ENCODE data around the gene TRABD2B.

- no peak for TF ChIP-seq CTCF (conservative IDR thresholded peaks at IDR 0.05 in 1 of 2, IDR thresholded peaks at IDR 0.05 in 1 of 2; ENCODE audit: low read depth in 1 of 2, low read length in 2 of 2)
- TF ChIP-seq EZH2 (IDR thresholded peaks at IDR 0.05; ENCODE audit: low read length, missing control alignments): no peak
Measured at GRCh38 chr1:47931395-47931794, 65.8 kb downstream of the TRABD2B start.
